CD4-positive, alpha-beta T cell treated with Interleukin-4 for 4 hours (primary cell): ENCODE data around the gene TIMP3.

ENCODE experiments used
- DNase-seq: peaks from one replicate; pipeline ENCODE4 v3.0.0-alpha.2; 2020

Gene TIMP3

DNA sequence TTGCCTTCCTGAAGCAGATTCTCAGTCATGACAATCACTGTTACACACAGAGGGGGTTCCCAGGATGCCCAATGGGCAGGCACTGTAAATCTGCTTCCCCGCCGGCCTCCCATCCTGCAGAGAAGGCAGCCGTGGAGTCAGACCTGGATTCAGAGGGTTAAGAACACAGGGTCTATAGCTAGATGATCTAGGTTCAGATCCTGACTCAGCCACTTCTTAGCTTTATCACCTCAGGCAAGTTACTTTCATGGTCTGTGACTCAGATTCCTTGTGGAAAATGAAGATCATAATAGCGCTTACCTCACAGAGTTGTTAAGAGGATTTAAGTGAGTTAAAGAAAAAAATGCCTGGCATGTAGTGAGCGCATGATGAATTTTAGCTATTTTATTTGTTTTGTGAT is 95.9 kb downstream of the TIMP3 start:
- no peak for DNase-seq

GRCh38 chr22:32900886-32901635 is 99.6 kb downstream of the TIMP3 start:
- DNase-seq: no peak

DNA sequence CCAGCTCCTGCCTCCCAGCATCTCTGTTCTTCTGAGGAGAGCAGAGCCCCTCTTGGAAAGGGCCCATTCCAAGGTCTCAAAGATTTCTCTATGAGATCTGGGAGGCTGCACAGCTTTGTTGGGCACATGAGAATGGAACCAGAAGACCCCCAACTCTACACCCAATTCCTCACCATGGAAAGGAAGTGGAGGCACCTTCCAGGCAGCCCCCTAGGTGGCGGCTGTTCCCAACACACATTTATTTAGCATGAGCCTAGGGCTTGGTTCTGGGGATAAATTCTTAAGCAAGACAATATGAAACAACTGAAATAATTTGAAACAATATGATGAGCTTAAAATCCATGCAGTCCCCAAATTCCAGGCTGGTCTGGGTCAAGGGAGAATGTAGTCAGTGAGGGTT is 100.4 kb downstream of the TIMP3 start:
- no peak for DNase-seq

DNA sequence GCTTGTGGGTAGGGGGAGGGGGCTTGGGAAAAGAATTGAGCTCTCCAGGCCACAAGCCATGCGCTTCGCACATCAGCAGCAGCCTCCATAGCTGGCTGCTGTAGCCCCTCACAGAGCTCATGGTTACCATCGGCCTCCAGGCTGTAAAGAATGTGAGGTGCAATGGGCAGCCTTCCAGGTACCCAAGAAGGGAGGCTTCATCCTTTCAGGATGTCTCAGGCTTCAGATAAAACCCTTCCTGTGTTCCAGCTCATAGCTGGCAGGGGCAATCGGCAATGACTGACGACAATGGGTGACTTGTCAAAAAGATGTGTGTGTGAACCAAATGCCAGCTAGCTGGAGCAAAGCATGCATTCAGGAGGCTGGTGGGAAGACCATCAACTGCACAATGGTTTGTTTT is 102.0 kb downstream of the TIMP3 start:
- no peak for DNase-seq

DNA sequence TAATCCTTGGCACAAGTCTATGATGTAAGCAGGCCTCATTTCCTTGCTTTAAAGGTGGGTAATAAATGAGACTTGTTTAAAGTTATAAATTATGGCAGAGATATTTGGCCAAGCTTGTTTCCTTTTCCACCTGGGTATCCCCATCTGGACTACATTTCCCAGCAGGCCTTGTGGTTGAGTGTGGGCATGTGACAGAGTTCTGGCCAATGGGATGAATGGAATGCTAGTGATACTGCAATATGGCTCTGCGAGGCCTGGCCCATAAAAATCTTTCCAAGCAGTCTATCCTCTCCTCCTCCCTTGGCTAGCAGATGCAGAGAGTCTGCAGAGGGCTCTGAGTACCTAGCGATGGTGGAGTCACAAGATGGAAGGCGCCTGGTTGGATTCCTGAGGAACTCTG is 102.5 kb downstream of the TIMP3 start:
- DNase-seq: no peak

DNA sequence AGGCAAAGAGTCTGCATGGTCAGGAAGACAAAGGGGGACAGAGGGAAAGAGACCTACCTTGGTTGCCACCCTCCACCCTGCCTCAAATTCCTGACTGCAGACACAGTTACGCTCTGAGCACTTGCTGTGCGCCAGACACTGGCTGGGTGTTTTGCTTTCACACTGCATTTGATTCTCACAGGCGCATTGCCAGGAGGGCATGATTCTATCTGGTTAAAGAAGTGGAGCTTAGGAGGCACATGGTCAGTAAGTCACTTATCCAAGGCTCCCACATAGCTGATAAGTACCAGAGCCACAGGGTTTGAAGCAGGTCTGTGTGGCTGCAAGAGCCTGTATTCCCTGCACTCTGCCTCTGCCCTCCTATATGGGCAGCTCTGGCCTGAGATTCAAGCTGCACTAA is 103.9 kb downstream of the TIMP3 start:
- no peak for DNase-seq

GRCh38 chr22:32909581-32910428 is 108.3 kb downstream of the TIMP3 start:
- no peak for DNase-seq

DNA sequence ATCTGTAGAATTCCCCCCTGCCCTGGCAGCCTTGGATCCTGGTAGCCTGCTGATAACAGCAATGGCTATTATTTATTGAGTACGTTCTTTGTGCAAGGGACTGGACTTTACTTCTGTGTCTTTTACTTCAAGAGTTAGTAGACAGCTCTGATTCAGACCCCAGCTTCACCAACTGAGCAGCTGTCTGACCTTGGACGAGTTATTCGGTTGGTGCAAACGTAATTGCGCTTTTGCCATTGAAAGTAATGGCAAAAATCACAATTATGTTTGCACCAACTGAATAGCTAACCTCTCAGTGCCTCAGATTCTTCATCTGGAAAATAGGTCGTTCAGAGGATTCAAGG is 108.9 kb downstream of the TIMP3 start:
- no peak for DNase-seq

DNA sequence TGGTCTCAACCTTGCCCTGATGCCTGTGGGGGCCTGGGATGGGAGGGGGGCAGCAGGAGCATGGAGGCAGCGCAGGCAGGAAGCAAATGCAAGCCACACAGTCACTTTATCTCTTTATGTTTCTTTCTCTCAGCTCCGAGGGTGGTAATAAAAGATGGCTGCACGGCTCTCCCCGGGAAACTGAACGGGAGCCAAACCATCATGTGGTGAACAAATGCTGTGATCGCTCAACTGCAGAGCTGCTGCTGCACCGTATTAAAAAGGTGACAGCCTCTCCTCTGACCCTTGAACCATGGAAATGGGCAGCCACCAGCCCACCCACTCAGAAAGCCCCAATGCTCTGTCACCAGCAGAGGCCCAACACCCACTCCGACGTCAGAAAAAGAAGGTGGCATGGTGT is 110.0 kb downstream of the TIMP3 start:
- no peak for DNase-seq
